HEK293 (cell line): Measurements from ENCODE around the gene RNF121.
A peak's percentile ranks its signal among the peaks of the same experiment; 100 is the strongest.

Experiments used
- ATF2 ChIP-seq: fragments of 450-650 bp; formaldehyde crosslinking; IDR thresholded peaks from 2 replicates; pipeline ENCODE4 v1.5.1; 2016; ENCODE audit warnings: missing biosample characterization, missing genetic modification characterization, low read depth
- BCL11A ChIP-seq: fragments of 450-650 bp; formaldehyde crosslinking; IDR thresholded peaks from 2 replicates; pipeline ENCODE4 v1.5.1; 2016; ENCODE audit warnings: low read depth, missing biosample characterization, missing genetic modification characterization
- PRDM1 ChIP-seq: fragments of 450-650 bp; formaldehyde crosslinking; IDR thresholded peaks from 2 replicates; pipeline ENCODE4; 2016; ENCODE audit warnings: missing biosample characterization, missing genetic modification characterization
- YY2 ChIP-seq: fragments of 450-650 bp; formaldehyde crosslinking; IDR thresholded peaks from 2 replicates; pipeline ENCODE4 v1.5.1; 2016; ENCODE audit warnings: missing biosample characterization, missing genetic modification characterization
- ZBTB6 ChIP-seq: fragments of 450-650 bp; formaldehyde crosslinking; IDR thresholded peaks from 2 replicates; pipeline ENCODE4 v1.5.1; 2017; ENCODE audit warnings: missing biosample characterization, missing genetic modification characterization
- ZBTB7A ChIP-seq: fragments of 450-650 bp; formaldehyde crosslinking; IDR thresholded peaks from 2 replicates; pipeline ENCODE4 v1.5.1; 2016; ENCODE audit warnings: low read depth, missing biosample characterization, missing genetic modification characterization
- ZEB2 ChIP-seq: fragments of 450-650 bp; formaldehyde crosslinking; IDR thresholded peaks from 2 replicates; pipeline ENCODE4 v1.5.1; 2016; ENCODE audit warnings: missing biosample characterization, missing genetic modification characterization
- ZFHX2 ChIP-seq: fragments of 450-650 bp; formaldehyde crosslinking; conservative IDR thresholded peaks from 2 replicates; pipeline ENCODE4 v1.5.1; 2016; ENCODE audit warnings: missing biosample characterization, missing genetic modification characterization
- ZNF138 ChIP-seq: fragments of 450-650 bp; formaldehyde crosslinking; IDR thresholded peaks from 2 replicates; pipeline ENCODE4 v1.5.1; 2016; ENCODE audit warnings: missing biosample characterization, missing genetic modification characterization, borderline replicate concordance
- ZNF174 ChIP-seq: fragments of 450-650 bp; formaldehyde crosslinking; IDR thresholded peaks from 2 replicates; pipeline ENCODE4 v1.5.0; 2017; ENCODE audit warnings: missing biosample characterization, mild to moderate bottlenecking, missing genetic modification characterization
- ZNF23 ChIP-seq: fragments of 450-650 bp; formaldehyde crosslinking; IDR thresholded peaks from 2 replicates; pipeline ENCODE4 v1.5.1; 2016; ENCODE audit warnings: missing biosample characterization, missing genetic modification characterization, borderline replicate concordance
- ZNF354C ChIP-seq: fragments of 450-650 bp; formaldehyde crosslinking; IDR thresholded peaks from 2 replicates; pipeline ENCODE4 v1.5.1; 2016; ENCODE audit warnings: missing biosample characterization, missing genetic modification characterization, low read depth, borderline replicate concordance
- ZNF366 ChIP-seq: fragments of 450-650 bp; formaldehyde crosslinking; conservative IDR thresholded peaks from 2 replicates; pipeline ENCODE4 v1.5.1; 2016; ENCODE audit warnings: missing biosample characterization, missing genetic modification characterization
- ZNF626 ChIP-seq: fragments of 450-650 bp; sonication (Bioruptor Pico); formaldehyde crosslinking; IDR thresholded peaks from 2 replicates; pipeline ENCODE4 v1.5.1; 2018; ENCODE audit warnings: missing biosample characterization, missing genetic modification characterization, inconsistent platforms
- ZNF777 ChIP-seq: fragments of 450-650 bp; formaldehyde crosslinking; IDR thresholded peaks from 2 replicates; pipeline ENCODE4 v1.5.1; 2017; ENCODE audit warnings: missing biosample characterization, missing genetic modification characterization, borderline replicate concordance
- ZNF785 ChIP-seq: fragments of 450-650 bp; formaldehyde crosslinking; IDR thresholded peaks from 2 replicates; pipeline ENCODE4 v1.5.1; 2016; ENCODE audit warnings: missing biosample characterization, missing genetic modification characterization
- ZSCAN18 ChIP-seq: fragments of 450-650 bp; formaldehyde crosslinking; IDR thresholded peaks from 2 replicates; pipeline ENCODE4 v1.5.1; 2016; ENCODE audit warnings: missing biosample characterization, missing genetic modification characterization
- TF ChIP-seq, protein P1 (sequence below): fragments of 450-650 bp; formaldehyde crosslinking; IDR thresholded peaks from 2 replicates; pipeline ENCODE4 v1.5.1; 2016; ENCODE audit warnings: missing biosample characterization, missing genetic modification characterization
- TF ChIP-seq, protein P2 (sequence below): fragments of 450-650 bp; formaldehyde crosslinking; IDR thresholded peaks from 2 replicates; pipeline ENCODE4 v1.5.1; 2017; ENCODE audit warnings: missing biosample characterization, missing genetic modification characterization
- TF ChIP-seq, protein P3 (sequence below): fragments of 450-650 bp; formaldehyde crosslinking; IDR thresholded peaks from 2 replicates; pipeline ENCODE4 v1.5.1; 2017; ENCODE audit warnings: missing biosample characterization, missing genetic modification characterization
- TF ChIP-seq, protein P4 (sequence below): fragments of 450-650 bp; formaldehyde crosslinking; IDR thresholded peaks from 2 replicates; pipeline ENCODE4 v1.5.1; 2016; ENCODE audit warnings: missing biosample characterization, missing genetic modification characterization
- TF ChIP-seq, protein P5 (sequence below): fragments of 450-650 bp; formaldehyde crosslinking; IDR thresholded peaks from 2 replicates; pipeline ENCODE4 v1.5.0; 2017; ENCODE audit warnings: missing biosample characterization, missing genetic modification characterization, borderline replicate concordance

The RNF121 gene

DNA sequence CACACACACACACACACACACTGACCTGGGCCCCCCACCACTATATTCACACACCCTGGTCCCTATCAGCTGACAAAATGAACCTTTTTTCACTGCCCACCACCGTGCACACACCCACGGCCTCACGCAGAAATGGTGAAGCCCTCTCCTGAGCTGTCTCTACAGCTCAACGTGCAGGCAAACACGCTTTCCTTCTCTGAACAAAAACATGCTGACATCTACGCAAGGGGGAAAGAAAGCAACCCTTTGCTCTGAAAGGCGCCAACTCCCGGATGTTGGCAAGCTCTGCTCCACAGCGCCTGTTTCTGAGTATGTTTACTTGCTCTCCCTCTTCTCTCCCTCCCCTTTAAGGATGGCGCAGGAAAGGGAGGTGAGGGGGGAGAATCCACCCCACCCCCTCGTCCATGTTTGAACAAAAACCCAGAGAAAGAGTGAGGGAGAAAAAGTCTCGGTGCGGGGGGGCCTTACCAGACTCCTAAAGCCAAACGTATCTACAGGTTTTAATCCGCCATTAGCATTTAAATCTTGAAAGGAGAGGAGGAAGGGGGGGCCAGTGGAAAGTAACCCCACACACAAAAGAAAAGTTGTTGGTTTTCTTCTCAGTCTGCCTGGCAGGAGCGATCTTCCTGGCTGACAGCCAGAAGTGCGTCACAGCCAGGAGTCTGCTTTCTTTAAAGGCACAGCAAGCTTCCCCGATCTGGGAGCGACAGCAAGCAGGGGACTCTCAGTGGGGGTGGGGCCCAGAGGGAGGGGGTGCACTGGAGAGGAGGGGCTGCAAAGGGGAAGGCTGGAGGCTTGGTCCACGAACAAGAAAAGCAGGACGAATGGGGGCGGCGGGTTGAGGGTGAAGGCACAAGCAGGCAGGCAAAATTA is 111.9 kb downstream of the RNF121 start (continued):
- TF ChIP-seq, protein P1, sequence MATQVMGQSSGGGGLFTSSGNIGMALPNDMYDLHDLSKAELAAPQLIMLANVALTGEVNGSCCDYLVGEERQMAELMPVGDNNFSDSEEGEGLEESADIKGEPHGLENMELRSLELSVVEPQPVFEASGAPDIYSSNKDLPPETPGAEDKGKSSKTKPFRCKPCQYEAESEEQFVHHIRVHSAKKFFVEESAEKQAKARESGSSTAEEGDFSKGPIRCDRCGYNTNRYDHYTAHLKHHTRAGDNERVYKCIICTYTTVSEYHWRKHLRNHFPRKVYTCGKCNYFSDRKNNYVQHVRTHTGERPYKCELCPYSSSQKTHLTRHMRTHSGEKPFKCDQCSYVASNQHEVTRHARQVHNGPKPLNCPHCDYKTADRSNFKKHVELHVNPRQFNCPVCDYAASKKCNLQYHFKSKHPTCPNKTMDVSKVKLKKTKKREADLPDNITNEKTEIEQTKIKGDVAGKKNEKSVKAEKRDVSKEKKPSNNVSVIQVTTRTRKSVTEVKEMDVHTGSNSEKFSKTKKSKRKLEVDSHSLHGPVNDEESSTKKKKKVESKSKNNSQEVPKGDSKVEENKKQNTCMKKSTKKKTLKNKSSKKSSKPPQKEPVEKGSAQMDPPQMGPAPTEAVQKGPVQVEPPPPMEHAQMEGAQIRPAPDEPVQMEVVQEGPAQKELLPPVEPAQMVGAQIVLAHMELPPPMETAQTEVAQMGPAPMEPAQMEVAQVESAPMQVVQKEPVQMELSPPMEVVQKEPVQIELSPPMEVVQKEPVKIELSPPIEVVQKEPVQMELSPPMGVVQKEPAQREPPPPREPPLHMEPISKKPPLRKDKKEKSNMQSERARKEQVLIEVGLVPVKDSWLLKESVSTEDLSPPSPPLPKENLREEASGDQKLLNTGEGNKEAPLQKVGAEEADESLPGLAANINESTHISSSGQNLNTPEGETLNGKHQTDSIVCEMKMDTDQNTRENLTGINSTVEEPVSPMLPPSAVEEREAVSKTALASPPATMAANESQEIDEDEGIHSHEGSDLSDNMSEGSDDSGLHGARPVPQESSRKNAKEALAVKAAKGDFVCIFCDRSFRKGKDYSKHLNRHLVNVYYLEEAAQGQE (tag by site-specific recombination) = no peak
- no peak for TF ChIP-seq ZNF354C (tag by site-specific recombination)
- peak; percentile 88 for TF ChIP-seq PRDM1 (tag by site-specific recombination)
- TF ChIP-seq, protein P2, sequence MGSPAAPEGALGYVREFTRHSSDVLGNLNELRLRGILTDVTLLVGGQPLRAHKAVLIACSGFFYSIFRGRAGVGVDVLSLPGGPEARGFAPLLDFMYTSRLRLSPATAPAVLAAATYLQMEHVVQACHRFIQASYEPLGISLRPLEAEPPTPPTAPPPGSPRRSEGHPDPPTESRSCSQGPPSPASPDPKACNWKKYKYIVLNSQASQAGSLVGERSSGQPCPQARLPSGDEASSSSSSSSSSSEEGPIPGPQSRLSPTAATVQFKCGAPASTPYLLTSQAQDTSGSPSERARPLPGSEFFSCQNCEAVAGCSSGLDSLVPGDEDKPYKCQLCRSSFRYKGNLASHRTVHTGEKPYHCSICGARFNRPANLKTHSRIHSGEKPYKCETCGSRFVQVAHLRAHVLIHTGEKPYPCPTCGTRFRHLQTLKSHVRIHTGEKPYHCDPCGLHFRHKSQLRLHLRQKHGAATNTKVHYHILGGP (tag by site-specific recombination) = no peak
- no peak for TF ChIP-seq ZNF626 (tag by site-specific recombination)
- peak; percentile 45; the same call in 1 of the 2 replicates for TF ChIP-seq ZEB2 (tag by site-specific recombination)
- no peak for TF ChIP-seq ZNF23 (tag by site-specific recombination)
- TF ChIP-seq ATF2 (tag by site-specific recombination) = no peak
- TF ChIP-seq YY2 (tag by site-specific recombination) = no peak
- peak; percentile 75 for TF ChIP-seq ZNF366 (tag by site-specific recombination)
- TF ChIP-seq ZNF174 (tag by site-specific recombination) = no peak
- TF ChIP-seq ZBTB7A = no peak
- TF ChIP-seq BCL11A (tag by site-specific recombination) = no peak
- no peak for TF ChIP-seq ZNF777
- peak; percentile 80 for TF ChIP-seq ZFHX2 (tag by site-specific recombination)
- no peak for TF ChIP-seq ZNF138
- no peak for TF ChIP-seq ZBTB6 (tag by site-specific recombination)
- TF ChIP-seq, protein P3, sequence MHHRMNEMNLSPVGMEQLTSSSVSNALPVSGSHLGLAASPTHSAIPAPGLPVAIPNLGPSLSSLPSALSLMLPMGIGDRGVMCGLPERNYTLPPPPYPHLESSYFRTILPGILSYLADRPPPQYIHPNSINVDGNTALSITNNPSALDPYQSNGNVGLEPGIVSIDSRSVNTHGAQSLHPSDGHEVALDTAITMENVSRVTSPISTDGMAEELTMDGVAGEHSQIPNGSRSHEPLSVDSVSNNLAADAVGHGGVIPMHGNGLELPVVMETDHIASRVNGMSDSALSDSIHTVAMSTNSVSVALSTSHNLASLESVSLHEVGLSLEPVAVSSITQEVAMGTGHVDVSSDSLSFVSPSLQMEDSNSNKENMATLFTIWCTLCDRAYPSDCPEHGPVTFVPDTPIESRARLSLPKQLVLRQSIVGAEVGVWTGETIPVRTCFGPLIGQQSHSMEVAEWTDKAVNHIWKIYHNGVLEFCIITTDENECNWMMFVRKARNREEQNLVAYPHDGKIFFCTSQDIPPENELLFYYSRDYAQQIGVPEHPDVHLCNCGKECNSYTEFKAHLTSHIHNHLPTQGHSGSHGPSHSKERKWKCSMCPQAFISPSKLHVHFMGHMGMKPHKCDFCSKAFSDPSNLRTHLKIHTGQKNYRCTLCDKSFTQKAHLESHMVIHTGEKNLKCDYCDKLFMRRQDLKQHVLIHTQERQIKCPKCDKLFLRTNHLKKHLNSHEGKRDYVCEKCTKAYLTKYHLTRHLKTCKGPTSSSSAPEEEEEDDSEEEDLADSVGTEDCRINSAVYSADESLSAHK (tag by site-specific recombination) = no peak
- no peak for TF ChIP-seq ZNF785 (tag by site-specific recombination)
- TF ChIP-seq ZSCAN18 (tag by site-specific recombination) = no peak
- TF ChIP-seq, protein P4, sequence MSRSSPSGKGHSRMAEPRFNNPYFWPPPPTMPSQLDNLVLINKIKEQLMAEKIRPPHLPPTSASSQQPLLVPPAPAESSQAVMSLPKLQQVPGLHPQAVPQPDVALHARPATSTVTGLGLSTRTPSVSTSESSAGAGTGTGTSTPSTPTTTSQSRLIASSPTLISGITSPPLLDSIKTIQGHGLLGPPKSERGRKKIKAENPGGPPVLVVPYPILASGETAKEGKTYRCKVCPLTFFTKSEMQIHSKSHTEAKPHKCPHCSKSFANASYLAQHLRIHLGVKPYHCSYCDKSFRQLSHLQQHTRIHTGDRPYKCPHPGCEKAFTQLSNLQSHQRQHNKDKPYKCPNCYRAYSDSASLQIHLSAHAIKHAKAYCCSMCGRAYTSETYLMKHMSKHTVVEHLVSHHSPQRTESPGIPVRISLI (tag by site-specific recombination) = no peak
- TF ChIP-seq, protein P5, sequence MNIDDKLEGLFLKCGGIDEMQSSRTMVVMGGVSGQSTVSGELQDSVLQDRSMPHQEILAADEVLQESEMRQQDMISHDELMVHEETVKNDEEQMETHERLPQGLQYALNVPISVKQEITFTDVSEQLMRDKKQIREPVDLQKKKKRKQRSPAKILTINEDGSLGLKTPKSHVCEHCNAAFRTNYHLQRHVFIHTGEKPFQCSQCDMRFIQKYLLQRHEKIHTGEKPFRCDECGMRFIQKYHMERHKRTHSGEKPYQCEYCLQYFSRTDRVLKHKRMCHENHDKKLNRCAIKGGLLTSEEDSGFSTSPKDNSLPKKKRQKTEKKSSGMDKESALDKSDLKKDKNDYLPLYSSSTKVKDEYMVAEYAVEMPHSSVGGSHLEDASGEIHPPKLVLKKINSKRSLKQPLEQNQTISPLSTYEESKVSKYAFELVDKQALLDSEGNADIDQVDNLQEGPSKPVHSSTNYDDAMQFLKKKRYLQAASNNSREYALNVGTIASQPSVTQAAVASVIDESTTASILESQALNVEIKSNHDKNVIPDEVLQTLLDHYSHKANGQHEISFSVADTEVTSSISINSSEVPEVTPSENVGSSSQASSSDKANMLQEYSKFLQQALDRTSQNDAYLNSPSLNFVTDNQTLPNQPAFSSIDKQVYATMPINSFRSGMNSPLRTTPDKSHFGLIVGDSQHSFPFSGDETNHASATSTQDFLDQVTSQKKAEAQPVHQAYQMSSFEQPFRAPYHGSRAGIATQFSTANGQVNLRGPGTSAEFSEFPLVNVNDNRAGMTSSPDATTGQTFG = no peak
